CD4-positive, alpha-beta T cell (primary cell): Measurements from ENCODE around the gene HIPK3. TPM values are rescaled to one million over a fixed set of nuclear protein-coding genes. Genes with fewer than 3 reads are reported as not detected.

Experiments used
- ATAC-seq: fragments of 200-7000 bp; cut with Tn5 transposase; one replicate; pipeline ENCODE4 v1.10.0; 2022; ENCODE audit warnings: mild to moderate bottlenecking; ENCODE audit not compliant: poor library complexity
- CTCF ChIA-PET: fragments of 350-600 bp; sonication (Branson Sonifier 250); formaldehyde crosslinking; loops from one replicate; lab custom pipeline; 2021; ENCODE audit warnings: antibody characterized with exemption, inconsistent platforms; lab: Charles Lee
- POLR2A ChIA-PET: fragments of 350-600 bp; sonication (Branson Sonifier 250); formaldehyde crosslinking; loops from one replicate; lab custom pipeline; 2021; ENCODE audit warnings: antibody characterized with exemption, inconsistent platforms; lab: Charles Lee
- DNase-seq, 14 experiments: peaks; one replicate each; pipeline ENCODE4 v3.0.0-alpha.2; 2013 to 2020; ENCODE audit warnings: mixed read lengths in 2 of 14
- H3K27ac ChIP-seq, 2 donors: one replicate each; pipeline versions ENCODE4 v1.5.1 to v1.7.0; 2013; ENCODE audit warnings: low read length in 2 of 2, low read depth in 1 of 2, mild to moderate bottlenecking in 1 of 2
- H3K27me3 ChIP-seq, 2 experiments: 1 replicate in 1 of 2; 2 replicates in 1 of 2; pipeline versions ENCODE4 v1.6.1 to v1.7.0; 2013; ENCODE audit warnings: low read length in 2 of 2, control low read depth in 1 of 2, mild to moderate bottlenecking in 1 of 2, moderate library complexity in 1 of 2; ENCODE audit not compliant: insufficient read depth in 2 of 2, control insufficient read depth in 1 of 2
- H3K36me3 ChIP-seq: one replicate; pipeline ENCODE4 v1.6.1; 2013; ENCODE audit warnings: low read length, control low read depth; ENCODE audit not compliant: insufficient read depth
- H3K4me1 ChIP-seq: one replicate; pipeline ENCODE4 v1.6.1; 2013; ENCODE audit warnings: low read length, control low read depth; ENCODE audit not compliant: insufficient read depth
- H3K4me3 ChIP-seq: one replicate; pipeline ENCODE4 v1.5.1; 2013; ENCODE audit warnings: mild to moderate bottlenecking, low read length, moderate library complexity
- H3K9me3 ChIP-seq, 2 experiments: 1 replicate in 1 of 2; 2 replicates in 1 of 2; pipeline versions ENCODE4 v1.6.1 to v1.7.0; 2013; ENCODE audit warnings: low read length in 2 of 2, mild to moderate bottlenecking in 2 of 2, control low read depth in 1 of 2, moderate library complexity in 1 of 2; ENCODE audit not compliant: control insufficient read depth in 1 of 2, insufficient read depth in 1 of 2
- H3K27ac Mint-ChIP-seq: one replicate; pipeline ENCODE4 v1.8.0; 2020; ENCODE audit warnings: mixed read lengths
- H3K27me3 Mint-ChIP-seq: one replicate; pipeline ENCODE4 v1.8.0; 2021; ENCODE audit warnings: mixed read lengths
- H3K36me3 Mint-ChIP-seq: one replicate; pipeline ENCODE4 v1.8.0; 2021; ENCODE audit warnings: low read depth, mixed read lengths
- H3K4me1 Mint-ChIP-seq: one replicate; pipeline ENCODE4 v1.8.0; 2021; ENCODE audit warnings: low read depth, mixed read lengths
- H3K4me3 Mint-ChIP-seq: one replicate; pipeline ENCODE4 v1.8.0; 2020; ENCODE audit warnings: mild to moderate bottlenecking, mixed read lengths
- H3K9me3 Mint-ChIP-seq: one replicate; pipeline ENCODE4 v1.8.0; 2020; ENCODE audit warnings: mixed read lengths
- intact Hi-C, 2 experiments: fragments of 100-400 bp; cut with DNase I in 1 of 2; cut with micrococcal nuclease in 1 of 2; formaldehyde crosslinking; loops; one replicate each; pipeline versions ENCODE4 v1.15.1 to v1.9.0; 2023 to 2025; cut with DNase I, micrococcal nuclease
- total RNA-seq, 174 experiments: library from RNA in 2 of 174; stranded (reverse) in 2 of 174; gene quantifications; one replicate each; pipeline ENCODE4 v1.2.3 and lab custom pipeline; 2021 to 2026
- TF ChIP-seq, protein P1 (sequence below): fragments of 200-600 bp; IDR thresholded peaks from one replicate; pipeline ENCODE4 v1.8.0; 2022; ENCODE audit warnings: antibody characterized with exemption, mild to moderate bottlenecking

Gene HIPK3
- total RNA-seq, 2 experiments from 2014 or later = 38.1 to 38.9 TPM

DNA sequence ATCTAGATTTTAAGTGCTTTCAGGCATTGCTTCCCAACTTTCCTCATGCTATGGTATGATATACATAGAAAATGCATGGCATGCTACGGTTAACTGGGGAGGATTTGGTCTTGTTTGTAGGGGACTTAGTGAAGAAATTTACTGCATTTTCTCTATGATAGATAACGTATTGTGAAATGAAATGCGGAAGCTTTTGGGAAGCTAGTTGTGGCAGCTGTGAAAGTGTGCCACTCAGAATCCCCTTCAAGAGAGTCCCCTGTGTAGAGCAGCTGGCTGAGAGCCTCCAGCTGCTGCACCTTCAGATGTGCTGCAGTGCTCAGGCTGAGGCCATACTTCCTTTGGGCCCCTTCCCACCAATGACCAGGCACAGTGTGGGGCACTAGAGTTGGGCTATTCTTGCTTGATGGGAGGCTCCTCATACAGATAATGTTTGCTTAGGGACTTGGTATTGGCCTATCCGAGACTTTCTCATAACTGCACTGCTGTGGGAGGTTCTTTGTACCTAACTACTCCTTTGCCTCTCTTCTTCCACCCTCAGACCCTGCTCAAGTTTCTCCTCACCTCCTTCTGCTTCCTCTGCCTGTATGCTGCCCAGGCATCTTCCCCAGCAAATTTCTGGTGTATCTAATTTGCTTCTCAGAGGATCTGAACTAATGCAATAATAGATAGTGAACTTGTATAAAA lies 67.3 kb downstream of the HIPK3 start:
- CTCF ChIA-PET = no interaction called here
- POLR2A ChIA-PET = no interaction called here
- TF ChIP-seq, protein P1, sequence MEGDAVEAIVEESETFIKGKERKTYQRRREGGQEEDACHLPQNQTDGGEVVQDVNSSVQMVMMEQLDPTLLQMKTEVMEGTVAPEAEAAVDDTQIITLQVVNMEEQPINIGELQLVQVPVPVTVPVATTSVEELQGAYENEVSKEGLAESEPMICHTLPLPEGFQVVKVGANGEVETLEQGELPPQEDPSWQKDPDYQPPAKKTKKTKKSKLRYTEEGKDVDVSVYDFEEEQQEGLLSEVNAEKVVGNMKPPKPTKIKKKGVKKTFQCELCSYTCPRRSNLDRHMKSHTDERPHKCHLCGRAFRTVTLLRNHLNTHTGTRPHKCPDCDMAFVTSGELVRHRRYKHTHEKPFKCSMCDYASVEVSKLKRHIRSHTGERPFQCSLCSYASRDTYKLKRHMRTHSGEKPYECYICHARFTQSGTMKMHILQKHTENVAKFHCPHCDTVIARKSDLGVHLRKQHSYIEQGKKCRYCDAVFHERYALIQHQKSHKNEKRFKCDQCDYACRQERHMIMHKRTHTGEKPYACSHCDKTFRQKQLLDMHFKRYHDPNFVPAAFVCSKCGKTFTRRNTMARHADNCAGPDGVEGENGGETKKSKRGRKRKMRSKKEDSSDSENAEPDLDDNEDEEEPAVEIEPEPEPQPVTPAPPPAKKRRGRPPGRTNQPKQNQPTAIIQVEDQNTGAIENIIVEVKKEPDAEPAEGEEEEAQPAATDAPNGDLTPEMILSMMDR = no peak
- intact Hi-C loops = no loop called here
- no peaks in the 10 kb centered on the region for H3K27me3 Mint-ChIP-seq
- Histone ChIP-seq H3K36me3 (no peaks in the 10 kb centered on the region), H3K4me3 (no peak overlapping the region), H3K4me1 (peaks cover 9% of the 10 kb centered on the region), H3K27me3 (no peaks in the 10 kb centered on the region), H3K27ac (no peak overlapping the region), H3K9me3 (no peaks in the 10 kb centered on the region)
- no peaks in the 10 kb centered on the region for H3K36me3 Mint-ChIP-seq
- H3K9me3 Mint-ChIP-seq = no peaks in the 10 kb centered on the region
- no peak for ATAC-seq
- peaks cover 47% of the 10 kb centered on the region for H3K4me1 Mint-ChIP-seq
- no peak for DNase-seq
- H3K27ac Mint-ChIP-seq = peak overlapping the region; percentile 21
- no peak overlapping the region for H3K4me3 Mint-ChIP-seq

DNA sequence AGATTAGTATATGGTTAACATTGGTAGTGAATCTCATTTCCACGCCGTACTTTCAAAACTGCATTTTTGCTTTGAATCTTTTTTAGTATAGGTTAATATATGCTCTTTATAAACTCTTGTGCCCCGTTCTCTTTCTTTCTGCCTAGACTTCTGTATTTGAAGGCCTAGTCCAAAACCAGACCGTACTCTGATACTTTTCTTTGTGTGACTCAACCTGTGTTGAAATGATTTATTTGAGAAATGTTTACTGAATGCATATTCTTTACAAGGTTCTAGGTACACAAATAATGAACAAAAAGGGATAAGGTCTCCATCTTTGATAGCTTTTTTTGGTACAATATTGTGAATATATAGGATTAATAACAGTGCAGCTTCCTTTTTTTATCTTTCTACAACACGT lies 68.3 kb downstream of the HIPK3 start:
- intact Hi-C loops = loop anchor here (5.0 kb wide), 2 partner anchors 68 to 363 kb away; partner anchors contain the start of gene HIPK3 (in 1 of the 2)
- H3K9me3 ChIP-seq = no peaks in the 10 kb centered on the region
- DNase-seq (no peak), ATAC-seq (no peak)
- no peak overlapping the region for H3K4me3 ChIP-seq
- H3K27ac ChIP-seq = no peak overlapping the region
- TF ChIP-seq, protein P1 = no peak
- POLR2A ChIA-PET = no interaction called here
- CTCF ChIA-PET = no interaction called here
- no peak overlapping the region for H3K27ac Mint-ChIP-seq
- peaks cover 5% of the 10 kb centered on the region for H3K36me3 Mint-ChIP-seq
- peaks cover 9% of the 10 kb centered on the region for H3K4me1 ChIP-seq
- no peaks in the 10 kb centered on the region for H3K27me3 ChIP-seq
- H3K4me1 Mint-ChIP-seq = peaks cover 52% of the 10 kb centered on the region
- no peaks in the 10 kb centered on the region for H3K9me3 Mint-ChIP-seq
- H3K4me3 Mint-ChIP-seq = no peak overlapping the region
- H3K27me3 Mint-ChIP-seq = no peaks in the 10 kb centered on the region
- no peaks in the 10 kb centered on the region for H3K36me3 ChIP-seq

DNA sequence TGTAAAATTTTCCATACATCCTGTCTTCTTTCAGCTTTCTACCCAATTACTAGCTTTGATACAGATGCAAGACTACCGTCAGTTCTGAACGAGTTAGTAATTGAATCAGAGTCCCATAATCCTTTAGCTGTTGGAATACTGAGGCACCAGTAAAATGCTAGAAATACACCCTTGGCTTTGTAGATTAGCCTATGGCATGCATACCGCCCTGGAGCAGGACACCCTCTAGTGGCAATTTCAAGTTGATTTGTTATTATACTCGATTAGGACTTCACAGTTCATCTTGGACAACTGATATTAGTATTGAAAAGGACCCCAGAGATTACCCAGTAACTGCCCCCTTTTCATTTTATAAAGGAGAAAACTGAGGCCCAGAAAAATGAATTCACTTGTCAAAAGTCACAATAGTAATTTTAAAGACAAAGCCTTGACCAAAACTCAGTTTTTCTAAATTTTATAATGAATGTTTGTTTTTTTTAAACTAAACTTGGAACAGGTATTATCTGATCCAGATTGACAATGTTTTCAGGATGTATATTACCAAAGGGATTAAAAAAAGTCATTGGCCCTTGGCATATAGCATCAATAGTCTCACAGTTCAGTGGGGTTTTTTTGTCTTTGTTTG lies 72.6 kb downstream of the HIPK3 start:
- H3K36me3 Mint-ChIP-seq = peaks cover 13% of the 10 kb centered on the region

More for the DNA sequence above, 72.6 kb downstream of the HIPK3 start:
- Mint-ChIP-seq H3K4me3 (no peak overlapping the region), H3K9me3 (no peaks in the 10 kb centered on the region), H3K27ac (peak overlapping the region; percentile 5), H3K4me1 (peaks cover 35% of the 10 kb centered on the region), H3K27me3 (no peaks in the 10 kb centered on the region)
- TF ChIP-seq, protein P1 = peak; percentile 73
- ChIA-PET POLR2A (no interaction called here), CTCF (interaction anchor here (0.7 to 1.1 kb wide), 3 partner anchors 12 to 174 kb away, joined by 3 read pairs; no protein-coding TSS in a partner anchor)
- intact Hi-C loops = loop anchor here (1.0 to 10.0 kb wide), 7 partner anchors 73 to 445 kb away; partner anchors contain the start of gene HIPK3 (in 2 of the 2)
- Histone ChIP-seq H3K27me3 (no peaks in the 10 kb centered on the region), H3K36me3 (peaks cover 5% of the 10 kb centered on the region), H3K27ac (no peak overlapping the region), H3K4me3 (no peak overlapping the region), H3K9me3 (no peaks in the 10 kb centered on the region), H3K4me1 (no peaks in the 10 kb centered on the region)
- DNase-seq (peak in 13 of 14 experiments; percentile 12 to 75 (median 38)), ATAC-seq (peak; percentile 78)
